K562 (cell line): Measurements from ENCODE around the gene PCDHGB2.

Experiments
- BRD9 ChIP-seq: fragments of 450-650 bp; IDR thresholded peaks from 2 replicates; pipeline ENCODE4 v1.6.1; 2018; ENCODE audit warnings: low read depth; ENCODE audit not compliant: partially characterized antibody
- CEBPB ChIP-seq: fragments of 450-650 bp; IDR thresholded peaks from 2 replicates; pipeline ENCODE4 v1.6.1; 2016; ENCODE audit warnings: missing genetic modification characterization, missing compliant biosample characterization
- CTCF ChIP-seq, 3 experiments: IDR thresholded peaks in 2 of 3; conservative IDR thresholded peaks in 1 of 3; 2 replicates each; pipeline ENCODE4 v1.5.1; 2011 to 2012; ENCODE audit warnings: low read length in 3 of 3, mild to moderate bottlenecking in 3 of 3, control low read depth in 2 of 3, improper control_type of control experiment in 1 of 3, inconsistent platforms in 1 of 3, low read depth in 1 of 3, mixed read lengths in 1 of 3, moderate library complexity in 1 of 3; ENCODE audit not compliant: insufficient read depth in 2 of 3
- GABPA ChIP-seq: fragments of 200-800 bp; sonication (Bioruptor generic); conservative IDR thresholded peaks from 2 replicates; pipeline ENCODE4 v1.6.1; 2016; ENCODE audit warnings: low read depth, missing genetic modification characterization, missing compliant biosample characterization
- JUND ChIP-seq, 2 experiments: IDR thresholded peaks; 2 replicates in 1 of 2; 3 replicates in 1 of 2; pipeline ENCODE4 v1.6.1; 2011; ENCODE audit warnings: borderline replicate concordance in 2 of 2, low read depth in 2 of 2, low read length in 2 of 2, improper control_type of control experiment in 1 of 2, missing biosample characterization in 1 of 2, missing genetic modification characterization in 1 of 2, missing genetic modification reagents in 1 of 2
- OTX1 ChIP-seq: fragments of 450-650 bp; formaldehyde crosslinking; IDR thresholded peaks from 2 replicates; pipeline ENCODE4 v1.4.0; 2022; ENCODE audit warnings: mild to moderate bottlenecking
- POLR2A ChIP-seq: fragments of 450-650 bp; conservative IDR thresholded peaks from 2 replicates; pipeline ENCODE4 v1.6.1; 2016
- TAF1 ChIP-seq: IDR thresholded peaks from 2 replicates; pipeline ENCODE4 v1.6.1; 2011; ENCODE audit warnings: mild to moderate bottlenecking, low read length, moderate library complexity; ENCODE audit not compliant: insufficient read depth, control insufficient read depth, severe bottlenecking; ENCODE audit errors: extremely low read depth
- TCF15 ChIP-seq: fragments of 250-450 bp; sonication (Bioruptor Pico); IDR thresholded peaks from 2 replicates; pipeline ENCODE4 v1.8.0; 2022; ENCODE audit warnings: moderate library complexity, mild to moderate bottlenecking, inconsistent platforms
- TCF7L2 ChIP-seq: fragments of 150-350 bp; IDR thresholded peaks from 2 replicates; pipeline ENCODE4 v1.6.1; 2016; ENCODE audit warnings: low read depth, mild to moderate bottlenecking, low read length, moderate library complexity
- ZNF146 ChIP-seq: IDR thresholded peaks from one replicate; pipeline ENCODE4 v1.6.1; 2018; ENCODE audit warnings: missing compliant biosample characterization; ENCODE audit not compliant: unreplicated experiment
- TF ChIP-seq, protein P1 (sequence below): fragments of 250-450 bp; sonication (Bioruptor Pico); IDR thresholded peaks from 2 replicates; pipeline ENCODE4 v1.4.0; 2020; ENCODE audit warnings: mild to moderate bottlenecking, moderate library complexity, borderline replicate concordance
- TF ChIP-seq, protein P2 (sequence below): fragments of 250-450 bp; sonication (Bioruptor Pico); IDR thresholded peaks from 2 replicates; pipeline ENCODE4 v1.8.0; 2022; ENCODE audit warnings: moderate library complexity, mild to moderate bottlenecking, inconsistent platforms

DNA sequence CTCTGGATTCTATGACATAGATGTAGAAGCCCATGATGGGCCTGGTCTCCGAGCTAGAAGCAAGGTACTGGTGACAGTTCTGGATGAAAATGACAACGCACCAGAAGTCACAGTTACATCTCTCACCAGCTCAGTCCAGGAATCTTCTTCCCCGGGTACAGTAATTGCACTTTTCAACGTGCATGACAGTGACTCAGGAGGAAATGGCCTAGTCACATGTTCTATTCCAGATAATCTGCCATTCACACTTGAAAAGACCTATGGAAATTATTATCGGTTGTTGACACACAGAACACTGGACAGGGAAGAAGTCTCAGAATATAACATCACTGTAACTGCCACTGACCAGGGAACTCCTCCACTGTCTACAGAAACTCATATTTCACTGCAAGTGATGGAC, 3.7 kb upstream of the PCDHGB2 start:
- TF ChIP-seq CEBPB (tag) (no peak), TAF1 (no peak), GABPA (tag) (no peak), OTX1 (CRISPR knock-in tag) (no peak), CTCF (IDR thresholded peaks at IDR 0.05 in 2 of 3, conservative IDR thresholded peaks at IDR 0.05 in 1 of 3; ENCODE audit: insufficient read depth in 2 of 3, low read depth in 1 of 3, low read length in 3 of 3) (no peak), POLR2A (no peak), TCF7L2 (no peak), BRD9 (no peak), TCF15 (CRISPR knock-in tag) (no peak), JUND (IDR thresholded peaks at IDR 0.05; ENCODE audit: borderline replicate concordance, low read depth, low read length) (no peak), JUND (tag; IDR thresholded peaks at IDR 0.05; ENCODE audit: borderline replicate concordance, low read depth, low read length) (no peak), ZNF146 (no peak)
- TF ChIP-seq, protein P1, sequence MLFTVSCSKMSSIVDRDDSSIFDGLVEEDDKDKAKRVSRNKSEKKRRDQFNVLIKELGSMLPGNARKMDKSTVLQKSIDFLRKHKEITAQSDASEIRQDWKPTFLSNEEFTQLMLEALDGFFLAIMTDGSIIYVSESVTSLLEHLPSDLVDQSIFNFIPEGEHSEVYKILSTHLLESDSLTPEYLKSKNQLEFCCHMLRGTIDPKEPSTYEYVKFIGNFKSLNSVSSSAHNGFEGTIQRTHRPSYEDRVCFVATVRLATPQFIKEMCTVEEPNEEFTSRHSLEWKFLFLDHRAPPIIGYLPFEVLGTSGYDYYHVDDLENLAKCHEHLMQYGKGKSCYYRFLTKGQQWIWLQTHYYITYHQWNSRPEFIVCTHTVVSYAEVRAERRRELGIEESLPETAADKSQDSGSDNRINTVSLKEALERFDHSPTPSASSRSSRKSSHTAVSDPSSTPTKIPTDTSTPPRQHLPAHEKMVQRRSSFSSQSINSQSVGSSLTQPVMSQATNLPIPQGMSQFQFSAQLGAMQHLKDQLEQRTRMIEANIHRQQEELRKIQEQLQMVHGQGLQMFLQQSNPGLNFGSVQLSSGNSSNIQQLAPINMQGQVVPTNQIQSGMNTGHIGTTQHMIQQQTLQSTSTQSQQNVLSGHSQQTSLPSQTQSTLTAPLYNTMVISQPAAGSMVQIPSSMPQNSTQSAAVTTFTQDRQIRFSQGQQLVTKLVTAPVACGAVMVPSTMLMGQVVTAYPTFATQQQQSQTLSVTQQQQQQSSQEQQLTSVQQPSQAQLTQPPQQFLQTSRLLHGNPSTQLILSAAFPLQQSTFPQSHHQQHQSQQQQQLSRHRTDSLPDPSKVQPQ (CRISPR knock-in tag): no peak
- TF ChIP-seq, protein P2, sequence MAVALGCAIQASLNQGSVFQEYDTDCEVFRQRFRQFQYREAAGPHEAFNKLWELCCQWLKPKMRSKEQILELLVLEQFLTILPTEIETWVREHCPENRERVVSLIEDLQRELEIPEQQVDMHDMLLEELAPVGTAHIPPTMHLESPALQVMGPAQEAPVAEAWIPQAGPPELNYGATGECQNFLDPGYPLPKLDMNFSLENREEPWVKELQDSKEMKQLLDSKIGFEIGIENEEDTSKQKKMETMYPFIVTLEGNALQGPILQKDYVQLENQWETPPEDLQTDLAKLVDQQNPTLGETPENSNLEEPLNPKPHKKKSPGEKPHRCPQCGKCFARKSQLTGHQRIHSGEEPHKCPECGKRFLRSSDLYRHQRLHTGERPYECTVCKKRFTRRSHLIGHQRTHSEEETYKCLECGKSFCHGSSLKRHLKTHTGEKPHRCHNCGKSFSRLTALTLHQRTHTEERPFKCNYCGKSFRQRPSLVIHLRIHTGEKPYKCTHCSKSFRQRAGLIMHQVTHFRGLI (CRISPR knock-in tag): no peak
